ENCODE measurements around the gene CD14.
"Not testable (repeated sequence)": the region's sequence is repeated elsewhere in the genome, so short reads cannot be mapped to it uniquely, and the experiment has no call there.

CD14 gene

DNA sequence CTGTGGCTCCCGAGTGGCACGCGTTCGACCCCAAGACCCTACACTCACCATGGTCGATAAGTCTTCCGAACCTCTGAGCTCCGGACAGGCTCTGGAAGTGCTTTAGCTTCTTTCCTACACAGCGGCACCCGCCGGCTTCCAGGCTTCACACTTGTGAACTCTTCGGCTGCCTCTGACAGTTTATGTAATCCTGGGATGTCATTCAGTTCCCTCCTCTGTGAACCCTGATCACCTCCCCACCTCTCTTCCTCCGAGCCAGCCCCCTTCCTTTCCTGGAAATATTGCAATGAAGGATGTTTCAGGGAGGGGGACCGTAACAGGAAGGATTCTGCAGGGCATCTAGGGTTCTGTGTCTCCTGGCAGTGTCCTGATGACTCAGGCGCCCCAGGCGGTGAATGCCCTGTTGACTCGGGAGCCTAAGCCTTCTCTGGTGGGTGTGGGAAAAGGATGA lies at the start of gene CD14:
TSS of gene CD14 (minus strand) at position 155 of the 451 bp plus-strand sequence. CDS start at position 51, 104 bp downstream.
- peak; percentile 48 for DNase-seq

DNA sequence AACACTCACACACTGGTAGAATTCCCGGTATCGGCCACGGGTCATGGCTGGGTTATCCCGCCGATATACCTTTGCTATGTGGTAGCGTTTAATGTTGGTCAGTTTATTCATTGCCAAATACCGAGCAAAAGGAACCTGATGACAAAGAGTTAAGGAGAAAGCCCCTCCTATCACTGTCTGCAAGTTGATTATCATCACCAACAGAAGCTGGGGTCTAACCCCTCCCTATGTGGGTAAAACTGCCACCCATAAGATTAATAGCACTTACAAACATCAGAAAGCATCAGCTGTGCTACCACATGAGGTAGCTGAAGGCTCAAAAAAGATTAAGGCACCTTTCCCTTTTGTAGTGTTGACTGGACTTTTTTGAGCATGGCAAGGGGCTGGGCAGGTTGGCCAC lies 46.0 kb upstream of the CD14 start:
- no peak for DNase-seq

- no peak for DNase-seq
Observed at GRCh38 chr5:140677947-140678346, 45.0 kb upstream of the CD14 start.

- no peak for DNase-seq
Observed at GRCh38 chr5:140674629-140675028, 41.7 kb upstream of the CD14 start.

GRCh38 chr5:140674211-140674610 lies 41.2 kb upstream of the CD14 start:
- DNase-seq = no peak

GRCh38 chr5:140673187-140673976 lies 40.4 kb upstream of the CD14 start, which contains the start of gene DND1:
DND1 (minus strand) TSS chr5:140673576; CDS start chr5:140673542, 34 bp downstream.
- DNase-seq = no peak

DNA sequence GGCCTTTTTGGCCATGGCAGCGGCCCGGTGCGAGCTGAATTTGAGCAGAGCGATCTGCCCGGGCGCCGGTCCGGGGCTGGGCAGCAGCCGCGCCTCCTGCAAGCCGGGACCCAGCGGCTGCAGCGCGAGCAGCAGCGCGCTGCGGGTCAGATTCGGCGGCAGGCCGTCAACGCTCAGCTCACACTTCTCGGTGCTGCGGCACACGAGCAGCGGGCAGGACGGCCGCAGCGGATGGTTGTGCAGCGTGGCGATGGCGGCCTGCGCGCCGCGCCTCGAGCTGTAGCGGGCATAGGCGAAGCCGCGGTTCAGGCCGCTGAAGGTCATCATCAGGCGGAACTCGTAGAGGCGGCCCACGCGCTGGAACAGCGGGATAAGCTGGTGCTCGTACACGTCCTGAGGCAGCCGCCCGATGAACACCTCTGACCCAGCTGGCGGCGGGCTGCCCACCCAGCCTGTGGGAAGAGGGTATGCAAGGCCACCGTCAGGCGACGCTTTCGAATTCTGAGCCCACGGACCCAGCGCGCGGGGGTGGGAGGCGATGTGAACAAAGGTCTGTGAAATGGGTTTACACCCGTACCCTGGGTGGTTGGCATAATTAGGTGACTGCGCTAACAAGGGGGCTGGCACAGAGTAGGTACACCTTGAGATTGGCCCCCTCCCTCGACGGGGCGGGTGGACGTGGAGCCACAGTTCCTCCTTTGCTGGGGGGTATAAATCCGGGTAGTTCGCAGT lies 39.6 kb upstream of the CD14 start:
- no peak for DNase-seq

DNA sequence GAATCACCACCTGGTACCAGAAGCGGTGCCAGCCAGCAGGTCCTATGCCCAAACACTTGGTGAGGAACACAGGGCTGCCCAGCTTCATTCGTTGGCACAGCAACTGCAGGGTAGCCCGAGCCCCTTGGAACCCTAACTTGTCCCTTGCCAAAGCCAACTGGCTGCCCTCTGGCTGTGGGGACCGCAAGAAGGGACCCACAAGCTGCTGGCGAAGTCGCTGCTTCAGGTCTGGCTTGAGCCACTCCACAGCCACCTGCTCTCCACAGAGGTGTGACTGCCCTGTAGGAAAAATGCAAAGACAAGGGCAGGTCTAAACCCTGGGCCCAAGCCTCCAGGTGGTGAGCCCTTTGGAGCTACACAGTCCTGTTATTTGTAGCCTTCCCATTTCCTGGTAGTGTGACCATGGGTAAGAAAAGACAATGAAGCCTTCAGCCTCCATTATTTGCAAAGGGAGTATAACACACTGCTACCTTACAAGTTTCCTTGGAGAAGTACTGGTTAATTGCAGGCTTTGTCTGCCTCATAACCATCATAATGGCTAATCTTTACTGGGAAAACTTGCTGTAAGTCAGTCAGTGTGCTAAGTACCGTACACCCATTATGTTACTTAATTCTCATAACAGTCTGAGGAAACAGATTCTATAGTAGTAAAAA lies 38.6 kb upstream of the CD14 start:
- no peak for DNase-seq

GRCh38 chr5:140671035-140671434 lies 38.1 kb upstream of the CD14 start:
- not testable (repeated sequence) for DNase-seq

DNA sequence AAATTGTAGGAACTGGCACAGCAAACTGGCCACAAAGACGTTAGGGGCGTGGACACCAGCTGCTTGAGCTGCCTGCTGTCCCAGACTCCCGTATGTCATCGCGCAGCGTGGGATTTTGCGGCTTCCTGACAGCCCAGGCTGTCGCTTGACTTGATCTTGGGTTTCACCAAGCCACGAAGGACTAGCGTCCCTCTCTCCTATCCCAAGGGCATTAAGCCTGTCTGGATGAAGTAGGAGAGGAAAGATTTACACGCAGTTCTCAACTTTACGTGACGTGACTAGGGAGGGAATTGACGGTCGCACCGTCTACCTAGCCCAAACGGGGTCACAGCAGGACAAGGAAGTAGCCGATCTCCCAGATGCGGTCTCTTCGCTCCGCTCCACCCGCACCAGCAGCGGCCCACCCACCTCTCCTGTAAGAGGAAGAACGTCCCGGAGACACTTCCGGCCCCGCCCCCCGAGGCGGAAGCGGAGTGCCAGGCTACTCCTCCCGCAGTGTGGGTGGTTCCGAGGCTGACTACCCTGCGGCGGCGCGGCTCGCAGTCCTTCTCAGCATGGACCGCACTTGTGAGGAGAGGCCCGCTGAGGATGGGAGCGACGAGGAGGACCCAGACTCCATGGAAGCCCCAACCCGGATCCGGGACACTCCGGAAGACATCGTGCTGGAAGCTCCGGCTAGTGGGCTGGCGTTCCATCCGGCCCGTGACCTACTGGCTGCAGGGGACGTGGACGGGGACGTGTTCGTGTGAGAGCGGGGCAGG lies 31.6 kb upstream of the CD14 start, which contains the start of gene WDR55:
TSS of gene WDR55 (plus strand) at position 546 of the 761 bp plus-strand sequence. CDS start at position 555, 9 bp downstream.
- peak; percentile 92 for DNase-seq

GRCh38 chr5:140664030-140664358 lies 31.0 kb upstream of the CD14 start:
- no peak for DNase-seq

DNA sequence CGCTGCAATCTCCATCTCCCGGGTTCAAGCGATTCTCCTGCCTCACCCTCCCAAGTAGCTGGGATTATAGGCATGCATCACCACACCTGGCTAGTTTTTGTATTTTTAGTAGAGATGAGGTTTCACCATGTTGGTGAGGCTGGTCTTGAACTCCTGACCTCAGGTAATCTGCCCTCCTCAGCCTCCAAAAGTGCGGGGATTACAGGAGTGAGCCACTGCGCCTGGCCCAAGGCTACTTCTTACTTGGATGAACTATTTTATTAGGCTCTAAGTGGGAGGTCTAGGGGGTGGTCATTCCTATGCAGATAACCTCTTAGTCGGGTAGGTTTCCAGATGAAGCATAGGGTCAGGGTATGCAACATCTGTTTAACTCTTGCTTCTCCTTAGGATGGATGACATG lies 27.4 kb upstream of the CD14 start:
- not testable (repeated sequence) for DNase-seq

GRCh38 chr5:140658870-140659269 lies 25.9 kb upstream of the CD14 start:
- no peak for DNase-seq

GRCh38 chr5:140647042-140647419 lies 14.1 kb upstream of the CD14 start:
- DNase-seq = no peak

- DNase-seq = no peak
Observed at GRCh38 chr5:140642718-140643117, 9.7 kb upstream of the CD14 start.

DNA sequence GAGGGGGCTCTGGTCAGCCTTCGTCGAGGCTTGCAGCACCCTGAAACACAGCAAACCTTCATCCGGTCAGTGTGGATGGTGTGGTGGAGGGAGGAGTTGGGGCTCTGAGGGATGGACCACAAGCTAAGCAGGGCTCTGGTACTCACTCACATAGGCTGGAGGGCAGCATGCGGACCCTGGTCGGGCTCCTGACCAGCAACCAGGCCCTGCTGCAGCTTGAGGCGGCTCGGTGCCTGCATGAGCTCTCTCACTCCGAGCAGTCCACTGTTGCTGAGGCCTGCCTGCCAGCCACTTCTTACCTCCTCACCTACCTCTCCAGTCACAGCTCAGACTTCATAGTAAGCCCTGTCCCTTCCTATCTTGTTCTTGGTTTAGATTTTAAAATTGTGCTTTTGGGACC lies 8.7 kb upstream of the CD14 start:
- no peak for DNase-seq

GRCh38 chr5:140639148-140639981 lies 6.4 kb upstream of the CD14 start, which contains the start of gene TMCO6:
TMCO6 (plus strand) TSS chr5:140639451; CDS start chr5:140639528, 77 bp downstream.
- peak; percentile 84 for DNase-seq

DNA sequence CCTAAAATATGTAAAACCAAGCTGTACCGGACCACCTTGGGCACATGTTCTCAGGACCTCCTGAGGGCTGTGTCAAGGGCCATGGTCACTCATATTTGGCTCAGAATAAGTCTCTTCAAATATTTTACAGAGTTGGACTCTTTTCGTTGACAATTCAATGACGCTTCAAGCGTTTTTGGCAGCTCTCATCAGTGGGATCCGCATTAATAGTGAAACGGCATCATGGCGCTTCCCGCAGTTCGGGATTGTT lies 5.8 kb upstream of the CD14 start:
- DNase-seq = not testable (repeated sequence)

- no peak for DNase-seq
Observed at GRCh38 chr5:140637371-140638100, 4.6 kb upstream of the CD14 start.

DNA sequence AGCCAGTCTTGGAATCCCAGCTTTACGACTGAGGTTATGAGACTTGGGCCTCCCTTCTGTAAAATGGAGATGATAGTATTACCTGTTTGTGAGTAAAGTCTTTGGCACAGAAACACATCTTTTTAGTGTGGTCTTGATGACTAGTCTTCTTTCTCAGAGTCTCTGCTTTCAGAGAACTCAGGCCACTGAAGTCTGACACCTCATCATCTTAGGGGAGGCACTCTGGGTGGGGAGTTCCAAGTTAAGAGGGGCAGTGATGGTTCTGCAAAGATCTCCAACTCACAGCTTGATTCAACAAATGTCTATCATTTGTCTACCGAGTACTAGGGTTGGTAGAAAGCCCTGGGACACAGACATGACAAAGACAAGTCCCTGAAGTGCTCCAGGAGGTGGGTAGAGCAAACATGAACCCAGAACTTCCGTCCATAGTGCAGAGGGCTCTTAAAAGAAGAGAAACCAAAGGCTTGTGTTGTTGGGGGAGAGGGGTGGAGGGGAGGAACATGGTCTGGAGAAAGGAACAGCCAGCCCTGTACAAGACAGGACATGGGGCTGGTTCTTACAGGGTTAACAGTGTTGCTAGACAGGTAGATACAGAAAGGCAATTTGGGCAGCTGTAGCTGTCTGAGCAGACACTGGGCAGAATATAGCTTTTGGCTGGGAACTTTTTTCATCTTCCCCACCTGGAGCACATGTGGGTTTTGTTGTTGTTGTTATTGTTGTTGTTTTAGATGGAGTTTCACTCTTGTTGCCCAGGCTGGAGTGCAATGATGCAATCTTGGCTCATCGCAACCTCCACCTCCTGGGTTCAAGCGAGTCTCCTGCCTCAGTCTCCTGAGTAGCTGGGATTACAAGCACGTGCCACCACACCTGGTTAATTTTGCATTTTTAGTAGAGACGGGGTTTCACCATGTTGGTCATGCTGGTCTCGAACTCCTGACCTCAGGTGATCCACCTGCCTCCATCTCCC lies 2.6 kb upstream of the CD14 start:
- DNase-seq = no peak

Measured in NCI-H526 treated with DMSO at 0.1 percent for 48 hours (cell line).